Activated naive CD8-positive, alpha-beta T cell treated with anti-CD3 and anti-CD28 coated beads, Interleukin-2, amount 50 U/mL, for 24 hours (primary cell): ENCODE results near the gene RPL35.

Experiments used
- ATAC-seq: fragments of 150-1000 bp; cut with Tn5 transposase; one replicate; pipeline ENCODE4 v1.10.0; 2021
- DNase-seq: peaks from one replicate; pipeline ENCODE4 v3.0.0; 2021
- H3K27ac Mint-ChIP-seq: one replicate; pipeline ENCODE4 v1.8.0; 2021; ENCODE audit warnings: mild to moderate bottlenecking, mixed read lengths
- H3K27me3 Mint-ChIP-seq: one replicate; pipeline ENCODE4 v1.8.0; 2021; ENCODE audit warnings: mixed read lengths
- H3K36me3 Mint-ChIP-seq: one replicate; pipeline ENCODE4 v1.8.0; 2021; ENCODE audit warnings: low read depth, mixed read lengths
- H3K4me1 Mint-ChIP-seq: one replicate; pipeline ENCODE4 v1.8.0; 2021; ENCODE audit warnings: mixed read lengths
- H3K4me3 Mint-ChIP-seq: one replicate; pipeline ENCODE4 v1.8.0; 2021; ENCODE audit warnings: mild to moderate bottlenecking, moderate library complexity, mixed read lengths
- H3K9me3 Mint-ChIP-seq: one replicate; pipeline ENCODE4 v1.8.0; 2021; ENCODE audit warnings: mixed read lengths

RPL35 gene

DNA sequence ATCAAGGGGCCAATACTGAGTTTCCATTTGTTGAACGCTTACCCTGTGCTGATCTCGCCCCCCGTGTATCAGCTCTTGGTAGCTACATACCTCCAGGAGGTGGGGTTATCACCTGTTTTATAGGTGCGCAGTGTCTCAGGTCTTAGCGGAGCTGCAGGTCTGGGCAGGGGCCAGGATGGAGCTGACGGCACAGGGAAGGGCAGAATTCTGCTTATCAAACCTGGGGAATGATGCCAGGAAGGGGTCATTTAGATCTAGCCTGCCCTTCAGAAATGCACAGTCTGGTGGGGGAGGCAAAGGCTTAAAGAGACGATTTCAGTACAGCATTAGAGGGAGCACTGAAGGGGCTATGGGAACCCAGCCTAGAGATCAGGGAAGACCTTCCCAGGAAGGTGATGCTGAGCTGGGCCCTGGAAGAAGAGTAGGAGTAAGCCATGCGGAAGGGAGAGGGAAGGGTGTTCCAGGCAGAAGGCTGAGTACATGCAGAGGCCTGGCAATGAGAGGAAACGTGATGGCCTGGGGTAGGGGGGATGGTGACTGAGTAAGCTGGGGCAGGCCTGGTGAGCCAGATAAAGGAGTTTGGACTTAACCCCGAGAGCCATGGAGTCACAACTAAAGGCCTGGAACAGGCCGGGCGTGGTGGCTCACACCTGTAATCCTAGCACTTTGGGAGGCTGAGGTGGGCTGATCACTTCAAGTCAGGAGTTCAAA is 53.4 kb downstream of the RPL35 start:
- Mint-ChIP-seq H3K27ac (no peak overlapping the region), H3K36me3 (no peaks in the 10 kb centered on the region), H3K27me3 (peaks cover 2% of the 10 kb centered on the region), H3K9me3 (no peaks in the 10 kb centered on the region), H3K4me1 (peaks cover 3% of the 10 kb centered on the region), H3K4me3 (no peak overlapping the region)
- DNase-seq: no peak
- no peak for ATAC-seq
